Gastroesophageal sphincter (tissue), 3 donors: ENCODE measurements around the gene LRRC8C.

ENCODE experiments used
- CTCF ChIP-seq, 4 experiments: fragments of 200-600 bp in 2 of 4; fragments of 450-650 bp in 2 of 4; sonication (generic) in 1 of 4; IDR thresholded peaks; one replicate each; pipeline ENCODE4 v1.5.1; 2017 to 2019; ENCODE audit warnings: antibody characterized with exemption in 4 of 4, mild to moderate bottlenecking in 2 of 4, moderate library complexity in 2 of 4
- POLR2AphosphoS5 ChIP-seq: sonication (generic); formaldehyde crosslinking; IDR thresholded peaks from one replicate; pipeline ENCODE4 v1.6.1; 2017; ENCODE audit warnings: antibody characterized with exemption

- TF ChIP-seq CTCF (IDR thresholded peaks at IDR 0.05) (no peak), POLR2AphosphoS5 (no peak)
Observed at GRCh38 chr1:89723863-89724262, 90.9 kb downstream of the LRRC8C start.
